ENCODE data around the gene RAB1B.

DNA sequence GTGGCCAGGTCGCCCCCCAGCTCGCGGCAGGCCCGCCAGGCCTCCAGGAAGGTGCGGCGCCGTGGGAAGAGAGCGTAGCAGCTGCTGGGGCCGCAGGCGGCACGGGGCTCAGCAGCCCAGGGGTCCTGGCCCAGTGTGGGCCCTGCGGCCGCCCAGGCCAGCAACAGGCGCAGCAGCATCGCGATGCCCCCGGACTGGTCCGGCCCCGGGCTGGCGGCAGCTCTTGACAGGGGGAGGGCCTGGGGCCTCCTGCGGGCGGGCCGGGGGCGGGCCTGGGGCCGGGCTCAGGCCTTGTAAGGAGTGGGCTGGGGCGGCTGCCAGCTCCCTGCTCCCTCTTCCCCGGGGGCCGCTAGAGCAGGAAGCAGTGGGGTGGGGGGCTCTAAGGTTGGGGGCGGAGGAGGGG is 48.4 kb downstream of the RAB1B start, which contains the start of gene CD248:
- TF ChIP-seq TAF1 (conservative IDR thresholded peaks at IDR 0.05) (no peak), YY1 (IDR thresholded peaks at IDR 0.05) (no peak), RAD21 (IDR thresholded peaks at IDR 0.05) (no peak), JUND (IDR thresholded peaks at IDR 0.05) (no peak), SP1 (IDR thresholded peaks at IDR 0.05) (no peak), GABPA (IDR thresholded peaks at IDR 0.05 in 1 of 2, conservative IDR thresholded peaks at IDR 0.05 in 1 of 2) (no peak), FOXA1 (IDR thresholded peaks at IDR 0.05) (no peak)
- TF ChIP-seq, protein P1, sequence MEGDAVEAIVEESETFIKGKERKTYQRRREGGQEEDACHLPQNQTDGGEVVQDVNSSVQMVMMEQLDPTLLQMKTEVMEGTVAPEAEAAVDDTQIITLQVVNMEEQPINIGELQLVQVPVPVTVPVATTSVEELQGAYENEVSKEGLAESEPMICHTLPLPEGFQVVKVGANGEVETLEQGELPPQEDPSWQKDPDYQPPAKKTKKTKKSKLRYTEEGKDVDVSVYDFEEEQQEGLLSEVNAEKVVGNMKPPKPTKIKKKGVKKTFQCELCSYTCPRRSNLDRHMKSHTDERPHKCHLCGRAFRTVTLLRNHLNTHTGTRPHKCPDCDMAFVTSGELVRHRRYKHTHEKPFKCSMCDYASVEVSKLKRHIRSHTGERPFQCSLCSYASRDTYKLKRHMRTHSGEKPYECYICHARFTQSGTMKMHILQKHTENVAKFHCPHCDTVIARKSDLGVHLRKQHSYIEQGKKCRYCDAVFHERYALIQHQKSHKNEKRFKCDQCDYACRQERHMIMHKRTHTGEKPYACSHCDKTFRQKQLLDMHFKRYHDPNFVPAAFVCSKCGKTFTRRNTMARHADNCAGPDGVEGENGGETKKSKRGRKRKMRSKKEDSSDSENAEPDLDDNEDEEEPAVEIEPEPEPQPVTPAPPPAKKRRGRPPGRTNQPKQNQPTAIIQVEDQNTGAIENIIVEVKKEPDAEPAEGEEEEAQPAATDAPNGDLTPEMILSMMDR (IDR thresholded peaks at IDR 0.05; ENCODE audit: low read depth, low read length, missing input control): no peak
- TF ChIP-seq, protein P2, sequence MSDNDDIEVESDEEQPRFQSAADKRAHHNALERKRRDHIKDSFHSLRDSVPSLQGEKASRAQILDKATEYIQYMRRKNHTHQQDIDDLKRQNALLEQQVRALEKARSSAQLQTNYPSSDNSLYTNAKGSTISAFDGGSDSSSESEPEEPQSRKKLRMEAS (IDR thresholded peaks at IDR 0.05): no peak
- TF ChIP-seq, protein P3, sequence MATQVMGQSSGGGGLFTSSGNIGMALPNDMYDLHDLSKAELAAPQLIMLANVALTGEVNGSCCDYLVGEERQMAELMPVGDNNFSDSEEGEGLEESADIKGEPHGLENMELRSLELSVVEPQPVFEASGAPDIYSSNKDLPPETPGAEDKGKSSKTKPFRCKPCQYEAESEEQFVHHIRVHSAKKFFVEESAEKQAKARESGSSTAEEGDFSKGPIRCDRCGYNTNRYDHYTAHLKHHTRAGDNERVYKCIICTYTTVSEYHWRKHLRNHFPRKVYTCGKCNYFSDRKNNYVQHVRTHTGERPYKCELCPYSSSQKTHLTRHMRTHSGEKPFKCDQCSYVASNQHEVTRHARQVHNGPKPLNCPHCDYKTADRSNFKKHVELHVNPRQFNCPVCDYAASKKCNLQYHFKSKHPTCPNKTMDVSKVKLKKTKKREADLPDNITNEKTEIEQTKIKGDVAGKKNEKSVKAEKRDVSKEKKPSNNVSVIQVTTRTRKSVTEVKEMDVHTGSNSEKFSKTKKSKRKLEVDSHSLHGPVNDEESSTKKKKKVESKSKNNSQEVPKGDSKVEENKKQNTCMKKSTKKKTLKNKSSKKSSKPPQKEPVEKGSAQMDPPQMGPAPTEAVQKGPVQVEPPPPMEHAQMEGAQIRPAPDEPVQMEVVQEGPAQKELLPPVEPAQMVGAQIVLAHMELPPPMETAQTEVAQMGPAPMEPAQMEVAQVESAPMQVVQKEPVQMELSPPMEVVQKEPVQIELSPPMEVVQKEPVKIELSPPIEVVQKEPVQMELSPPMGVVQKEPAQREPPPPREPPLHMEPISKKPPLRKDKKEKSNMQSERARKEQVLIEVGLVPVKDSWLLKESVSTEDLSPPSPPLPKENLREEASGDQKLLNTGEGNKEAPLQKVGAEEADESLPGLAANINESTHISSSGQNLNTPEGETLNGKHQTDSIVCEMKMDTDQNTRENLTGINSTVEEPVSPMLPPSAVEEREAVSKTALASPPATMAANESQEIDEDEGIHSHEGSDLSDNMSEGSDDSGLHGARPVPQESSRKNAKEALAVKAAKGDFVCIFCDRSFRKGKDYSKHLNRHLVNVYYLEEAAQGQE (IDR thresholded peaks at IDR 0.05): no peak
